K562 (cell line): ENCODE data around the gene TIPARP. TPM values are rescaled to one million over a fixed set of nuclear protein-coding genes. Genes with fewer than 3 reads are reported as not detected.

Experiments used
- ATAC-seq: fragments of 200-7000 bp; cut with Tn5 transposase; 3 replicates; pipeline ENCODE4 v1.9.1; 2020; ENCODE audit warnings: moderate library complexity
- BruUV-seq: library from RNA; stranded (reverse); fragments of 400-500 nt; replicated peaks from 2 replicates; lab custom pipeline; 2021; lab: Mats Ljungman, UMichigan
- CTCF ChIA-PET: fragments of 300-600 bp; formaldehyde crosslinking; extraction: SDS; loops from one replicate; lab custom pipeline; 2021; ENCODE audit warnings: low intra/inter-chr PET ratio; lab: Yijun Ruan, JAX
- POLR2A ChIA-PET: fragments of 300-600, 350-650 bp; sonication (Branson Sonifier 250); formaldehyde crosslinking; extraction: SDS; loops from one replicate; lab custom pipeline; 2021; ENCODE audit warnings: antibody characterized with exemption, inconsistent platforms; lab: Yijun Ruan, JAX
- DNase-seq, 4 experiments: peaks; one replicate each; pipeline versions ENCODE4 v3.0.0 to v3.0.0-alpha.2; 2011 to 2018; ENCODE audit warnings: low spot score in 3 of 4, mixed read lengths in 3 of 4; ENCODE audit errors: extremely low read depth in 1 of 4
- FAIRE-seq: peaks from 2 replicates; lab custom pipeline; 2011; peaks lifted over from hg19 to GRCh38; lab: Jason Lieb, UNC
- H2AFZ ChIP-seq: 2 replicates; pipeline ENCODE4 v1.6.0; 2011; ENCODE audit warnings: low read depth, low read length, control low read depth, inconsistent platforms
- H3K27ac ChIP-seq: fragments of 200-600 bp; 3 replicates; pipeline ENCODE4 v1.8.0; 2011; ENCODE audit warnings: low read depth, mild to moderate bottlenecking, control low read depth, inconsistent platforms, low read length, moderate library complexity, mixed read lengths; ENCODE audit errors: extremely low read depth
- H3K27me3 ChIP-seq, 2 experiments: fragments of 300-600 bp in 1 of 2; 2 replicates in 1 of 2; 3 replicates in 1 of 2; pipeline versions ENCODE4 v1.6.0 to v1.8.0; 2011; ENCODE audit warnings: inconsistent platforms in 2 of 2, low read length in 2 of 2, mild to moderate bottlenecking in 1 of 2, mixed read lengths in 1 of 2, moderate library complexity in 1 of 2; ENCODE audit not compliant: control insufficient read depth in 2 of 2, insufficient read depth in 2 of 2
- H3K36me3 ChIP-seq: fragments of 300-600 bp; 3 replicates; pipeline ENCODE4 v1.8.0; 2011; ENCODE audit warnings: mild to moderate bottlenecking, low read length, inconsistent platforms; ENCODE audit not compliant: control insufficient read depth, insufficient read depth
- H3K4me1 ChIP-seq, 2 experiments: fragments of 200-600 bp in 1 of 2; replicated peaks in 1 of 2; 2 replicates in 1 of 2; 3 replicates in 1 of 2; pipeline versions ENCODE4 v1.5.1 to v1.8.0; 2011; ENCODE audit warnings: inconsistent platforms in 2 of 2, low read length in 2 of 2, mild to moderate bottlenecking in 1 of 2, mixed read lengths in 1 of 2, moderate library complexity in 1 of 2; ENCODE audit not compliant: control insufficient read depth in 2 of 2, insufficient read depth in 2 of 2
- H3K4me2 ChIP-seq: 2 replicates; pipeline ENCODE4 v1.6.1; 2011; ENCODE audit warnings: low read length, control low read depth, inconsistent platforms, mixed read lengths; ENCODE audit not compliant: insufficient read depth
- H3K4me3 ChIP-seq: fragments of 200-600 bp; sonication (generic), shearing (Covaris generic); 2 replicates; pipeline ENCODE4 v1.5.1; 2016; ENCODE audit warnings: control low read depth, inconsistent platforms
- H3K79me2 ChIP-seq: fragments of 200-600 bp; 3 replicates; pipeline ENCODE4 v1.8.0; 2011; ENCODE audit warnings: low read length, inconsistent platforms; ENCODE audit not compliant: control insufficient read depth, insufficient read depth
- H3K9ac ChIP-seq, 2 experiments: 2 replicates each; pipeline versions ENCODE4 v1.6.0 to v1.6.1; 2011; ENCODE audit warnings: low read depth in 2 of 2, low read length in 2 of 2, control low read depth in 1 of 2, inconsistent platforms in 1 of 2, mild to moderate bottlenecking in 1 of 2, mixed read lengths in 1 of 2; ENCODE audit not compliant: insufficient read depth in 1 of 2
- H3K9me1 ChIP-seq: one replicate; pipeline ENCODE4 v1.6.0; 2011; ENCODE audit warnings: inconsistent platforms, mild to moderate bottlenecking, low read length, moderate library complexity; ENCODE audit not compliant: control insufficient read depth, insufficient read depth
- H3K9me3 ChIP-seq: replicated peaks from 2 replicates; pipeline ENCODE4 v1.5.1; 2011; ENCODE audit warnings: low read depth, low read length, inconsistent platforms; ENCODE audit not compliant: control insufficient read depth, insufficient read depth
- H4K20me1 ChIP-seq: replicated peaks from 2 replicates; pipeline ENCODE4 v1.6.1; 2011; ENCODE audit warnings: low read length, inconsistent platforms, mixed read lengths; ENCODE audit not compliant: control insufficient read depth, insufficient read depth
- AFF4 ChIP-seq: sonication (generic); formaldehyde crosslinking; IDR thresholded peaks from 2 replicates; pipeline ENCODE4 v1.8.0; 2023; ENCODE audit warnings: mild to moderate bottlenecking, missing genetic modification reagents
- ARHGAP35 ChIP-seq: fragments of 450-650 bp; IDR thresholded peaks from 2 replicates; pipeline ENCODE4 v1.6.1; 2018; ENCODE audit not compliant: partially characterized antibody
- BCLAF1 ChIP-seq, 2 experiments: fragments of 450-650 bp in 1 of 2; IDR thresholded peaks; 2 replicates each; pipeline ENCODE4 v1.6.1; 2011 to 2017; ENCODE audit warnings: low read depth in 2 of 2, antibody characterized with exemption in 1 of 2, borderline replicate concordance in 1 of 2, low read length in 1 of 2, mild to moderate bottlenecking in 1 of 2, mixed read lengths in 1 of 2; ENCODE audit not compliant: control insufficient read depth in 1 of 2
- CHCHD3 ChIP-seq: fragments of 250-450 bp; sonication (Bioruptor Pico); IDR thresholded peaks from 2 replicates; pipeline ENCODE4 v2.1.2; 2022; ENCODE audit warnings: mild to moderate bottlenecking
- E4F1 ChIP-seq: fragments of 250-450 bp; sonication (Bioruptor Pico); IDR thresholded peaks from 2 replicates; pipeline ENCODE4 v1.5.0; 2021; ENCODE audit warnings: mild to moderate bottlenecking, borderline replicate concordance
- GTF2A2 ChIP-seq: IDR thresholded peaks from 2 replicates; pipeline ENCODE4 v1.6.1; 2016; ENCODE audit warnings: mild to moderate bottlenecking, missing genetic modification characterization, missing compliant biosample characterization
- GTF2E2 ChIP-seq: fragments of 200-800 bp; sonication (Bioruptor generic); IDR thresholded peaks from 2 replicates; pipeline ENCODE4 v1.6.1; 2016; ENCODE audit warnings: missing genetic modification characterization, missing compliant biosample characterization
- KDM2B ChIP-seq: fragments of 250-450 bp; sonication (Bioruptor Pico); IDR thresholded peaks from 2 replicates; pipeline ENCODE4 v1.8.0; 2021; ENCODE audit warnings: mild to moderate bottlenecking, moderate library complexity
- LARP7 ChIP-seq: fragments of 450-650 bp; IDR thresholded peaks from 2 replicates; pipeline ENCODE4 v1.6.1; 2016
- MCM5 ChIP-seq: fragments of 450-650 bp; IDR thresholded peaks from 2 replicates; pipeline ENCODE4 v1.6.1; 2016; ENCODE audit warnings: low read depth
- NFE2 ChIP-seq: IDR thresholded peaks from 2 replicates; pipeline ENCODE4 v1.6.1; 2014; ENCODE audit warnings: antibody characterized with exemption, low read depth
- NUFIP1 ChIP-seq: fragments of 450-650 bp; IDR thresholded peaks from 2 replicates; pipeline ENCODE4 v1.6.1; 2018; ENCODE audit not compliant: partially characterized antibody
- RBM34 ChIP-seq: fragments of 200-400 bp; formaldehyde crosslinking; IDR thresholded peaks from 2 replicates; pipeline ENCODE4 v1.6.1; 2018; ENCODE audit warnings: low read length, borderline replicate concordance; ENCODE audit not compliant: insufficient read depth
- SMC3 ChIP-seq: conservative IDR thresholded peaks from 2 replicates; pipeline ENCODE4 v1.6.1; 2011; ENCODE audit warnings: low read depth, low read length, improper control_type of control experiment; ENCODE audit not compliant: insufficient read depth
- ZNF785 ChIP-seq: fragments of 250-450 bp; sonication (Bioruptor Pico); IDR thresholded peaks from 2 replicates; pipeline ENCODE4 v1.4.0; 2020; ENCODE audit warnings: mild to moderate bottlenecking
- WGBS: fragments of 100-300 bp; shearing (Covaris generic); methylation state at CpG from one replicate; pipeline ENCODE4 v1.1.6; 2016; ENCODE audit warnings: low coverage, mixed read lengths; ENCODE audit not compliant: insufficient coverage; ENCODE audit errors: missing lambda C conversion rate; 5-methylcytosine and 5-hydroxymethylcytosine counted together
- in situ Hi-C: fragments of 300-500 bp; cut with MboI; formaldehyde crosslinking; loops from 4 replicates; pipeline ENCODE4 v1.15.0; 2018; ENCODE audit warnings: inconsistent platforms, mixed read lengths
- intact Hi-C: fragments of 100-400 bp; cut with micrococcal nuclease; formaldehyde crosslinking; loops from 2 replicates; pipeline ENCODE4 v1.14.2; 2022
- polyA plus RNA-seq, 8 experiments: library from polyadenylated mRNA; depleted of rRNA in 4 of 8; stranded (reverse) in 5 of 8; unstranded in 3 of 8; fragments of >200 nt; fragmentation: Nextera tagmentation in 2 of 8; fragmentation: Illumina TruSeq in 1 of 8; extraction: Ambion mirVana in 2 of 8; extraction: Trizol in 1 of 8; gene quantifications; 2 replicates each; pipeline versions ENCODE4 v1.2.1 to v1.2.3, GENCODE V29; 2011 to 2014; ENCODE audit warnings: inconsistent platforms in 1 of 8, missing spikeins in 1 of 8
- total RNA-seq, 7 experiments: library from RNA; depleted of rRNA in 6 of 7; stranded (reverse); fragments of >200 nt in 6 of 7; fragmentation: Illumina TruSeq in 2 of 7; extraction: Trizol in 2 of 7; gene quantifications; 2 replicates each; pipeline versions ENCODE4 v1.2.1 to v1.2.3, GENCODE V29; 2011 to 2021; ENCODE audit warnings: low replicate concordance in 1 of 7

TIPARP gene
- total and polyA plus RNA-seq, 9 of the 15 experiments (the other 6 are each of a cell fraction or from before 2014, with no cell fraction given): 2.4 to 29.4 (median 15.1) TPM

- no peaks in the 10 kb centered on the region for H3K36me3 ChIP-seq
- POLR2A ChIA-PET: interaction anchor here (0.6 to 2.1 kb wide), 3 partner anchors 13 to 466 kb away, joined by 3 to 6 read pairs (median 4); partner anchors contain the start of gene SSR3
- H3K79me2 ChIP-seq: no peaks in the 10 kb centered on the region
- BruUV-seq: no TSS peak
- CTCF ChIA-PET: no interaction called here
- intact Hi-C loops (no loop called here), in situ Hi-C loops (no loop called here)
- H3K4me2 ChIP-seq: no peak overlapping the region
- H3K27ac ChIP-seq: no peak overlapping the region
- H3K4me3 ChIP-seq: no peak overlapping the region
- no peaks in the 10 kb centered on the region for H3K9me3 ChIP-seq
- peak; percentile 50 for ATAC-seq
- WGBS: 19% methylated on average over 5 of the region's 5 CpGs
- H3K4me1 ChIP-seq: no peaks in the 10 kb centered on the region; a peak in 2 of 5 replicates
- no peaks in the 10 kb centered on the region; a peak in 1 of 5 replicates for H3K27me3 ChIP-seq
- no peaks in the 10 kb centered on the region for H4K20me1 ChIP-seq
- H3K9ac ChIP-seq: no peak overlapping the region
- H2AFZ ChIP-seq: no peak overlapping the region
- peak; percentile 48 for FAIRE-seq
- no peak for DNase-seq
- H3K9me1 ChIP-seq: no peaks in the 10 kb centered on the region
- TF ChIP-seq AFF4 (no peak), LARP7 (no peak), MCM5 (no peak), NUFIP1 (no peak), KDM2B (CRISPR knock-in tag) (no peak), ARHGAP35 (no peak), NFE2 (0 out of 2 replicates have a peak, but pooled peaks have one; percentile 42), ZNF785 (CRISPR knock-in tag) (no peak), RBM34 (no peak), GTF2A2 (tag) (no peak), GTF2E2 (no peak), BCLAF1 (IDR thresholded peaks at IDR 0.05; ENCODE audit: borderline replicate concordance in 1 of 2, control insufficient read depth in 1 of 2, low read depth in 2 of 2, low read length in 1 of 2) (no peak), CHCHD3 (CRISPR knock-in tag) (no peak), E4F1 (CRISPR knock-in tag) (no peak), SMC3 (no peak)
Measured at GRCh38 chr3:156626104-156626503, 48.3 kb upstream of the TIPARP start.
